A549 (cell line): ENCODE data around the gene CACNA1F.

Source experiments
- BHLHE40 ChIP-seq: IDR thresholded peaks from 2 replicates; pipeline ENCODE4 v1.6.1; 2012; ENCODE audit warnings: low read depth, low read length, inconsistent platforms
- CHD2 ChIP-seq: fragments of 150-350 bp; IDR thresholded peaks from 2 replicates; pipeline ENCODE4 v1.6.1; 2014; ENCODE audit warnings: low read length; ENCODE audit not compliant: partially characterized antibody
- CTCF ChIP-seq: fragments of >200 bp; sonication (Bioruptor Twin); formaldehyde crosslinking; IDR thresholded peaks from 3 replicates; pipeline ENCODE4 v1.5.1; 2016
- EP300 ChIP-seq, 2 experiments: fragments of >200 bp; sonication (Bioruptor Twin); formaldehyde crosslinking; IDR thresholded peaks; 2 replicates in 1 of 2; 3 replicates in 1 of 2; pipeline ENCODE4 v1.6.1; 2016 to 2017
- JUNB ChIP-seq: fragments of >200 bp; sonication (Bioruptor Twin); formaldehyde crosslinking; IDR thresholded peaks from 2 replicates; pipeline ENCODE4 v1.6.1; 2016
- RAD21 ChIP-seq, 2 experiments: fragments of >200 bp in 1 of 2; sonication (Bioruptor Twin) in 1 of 2; formaldehyde crosslinking in 1 of 2; IDR thresholded peaks in 1 of 2; conservative IDR thresholded peaks in 1 of 2; 2 replicates in 1 of 2; 3 replicates in 1 of 2; pipeline ENCODE4 v1.6.1; 2012 to 2018; ENCODE audit warnings: inconsistent platforms in 1 of 2

DNA sequence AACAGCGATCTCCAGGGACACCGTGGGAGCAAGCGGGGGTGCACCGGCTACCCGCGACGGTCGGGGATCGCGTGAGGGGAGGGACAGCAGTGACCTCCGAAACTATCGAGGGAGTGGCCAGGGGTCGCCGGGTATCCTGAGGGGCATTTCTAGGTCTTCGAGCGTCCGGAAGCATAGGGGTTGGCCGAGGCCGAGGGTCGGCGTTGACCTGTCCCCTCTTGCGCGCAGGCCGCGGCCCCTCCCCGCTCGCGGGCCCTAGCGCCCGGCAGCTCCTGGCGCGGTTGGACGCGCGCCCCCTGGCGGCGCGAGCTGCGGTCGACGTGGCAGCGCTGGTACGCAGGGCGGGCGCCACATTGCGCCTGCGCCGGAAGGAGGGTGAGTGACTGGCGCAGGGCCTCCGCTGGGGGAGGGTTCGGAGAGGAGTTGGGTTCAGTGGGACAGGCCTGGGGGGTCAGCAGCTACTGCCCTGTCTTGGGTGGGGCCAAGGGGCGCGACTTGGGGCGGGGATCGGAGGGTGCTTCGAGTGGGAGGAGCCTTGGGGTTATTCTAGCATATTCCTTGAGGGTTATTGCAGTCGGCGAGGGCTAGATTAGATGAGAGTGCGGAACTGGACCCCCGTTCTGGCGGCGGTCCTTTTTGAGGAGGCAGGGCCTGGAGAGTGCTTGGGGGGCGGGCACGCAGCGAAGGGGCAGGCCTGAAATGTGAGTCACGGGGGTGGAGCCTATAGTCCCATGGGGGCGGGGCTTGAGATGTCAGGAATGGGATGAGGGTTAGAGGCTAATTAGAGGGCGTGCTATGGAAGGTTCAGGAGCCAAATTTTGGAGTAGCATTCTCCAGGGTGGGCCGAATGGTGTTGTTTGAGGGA, 69.4 kb downstream of the CACNA1F start:
- TF ChIP-seq CTCF (peak; percentile 81), BHLHE40 (no peak), JUNB (no peak), CHD2 (no peak), RAD21 (conservative IDR thresholded peaks at IDR 0.05 in 1 of 2, IDR thresholded peaks at IDR 0.05 in 1 of 2) (peak; percentile 46 to 70; a peak in 4 of 5 replicates), EP300 (IDR thresholded peaks at IDR 0.05) (no peak)
